Measurements from ENCODE around the gene LAS1L. TPM values are rescaled to one million over a fixed set of nuclear protein-coding genes. Genes with fewer than 3 reads are reported as not detected.

LAS1L gene
- total RNA-seq, 4 donors from 2014 or later: 21.5 to 26.5 (median 22.8) TPM

DNA sequence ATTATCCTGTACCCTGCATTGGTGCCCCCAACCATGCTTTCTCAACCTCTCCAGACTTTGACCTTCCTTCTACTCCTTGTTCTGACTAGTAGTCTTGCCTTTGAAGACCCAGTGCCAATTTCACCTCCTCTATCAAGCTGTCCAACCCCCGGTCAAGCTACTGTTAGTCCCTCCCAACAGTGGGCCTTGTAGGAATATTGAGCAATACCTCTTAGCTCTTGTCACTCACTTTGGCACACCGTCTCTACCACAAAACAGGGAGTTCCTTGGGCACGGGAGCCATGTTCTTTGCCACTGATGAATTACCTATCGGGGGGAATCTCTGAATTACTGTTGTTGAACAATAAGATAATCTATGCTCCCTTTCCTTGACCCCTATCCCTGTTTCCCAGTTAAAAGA lies 25.2 kb downstream of the LAS1L start:
- no peaks in the 10 kb centered on the region for H3K4me1 ChIP-seq
- no peak for DNase-seq (ENCODE audit: extremely low spot score)

DNA sequence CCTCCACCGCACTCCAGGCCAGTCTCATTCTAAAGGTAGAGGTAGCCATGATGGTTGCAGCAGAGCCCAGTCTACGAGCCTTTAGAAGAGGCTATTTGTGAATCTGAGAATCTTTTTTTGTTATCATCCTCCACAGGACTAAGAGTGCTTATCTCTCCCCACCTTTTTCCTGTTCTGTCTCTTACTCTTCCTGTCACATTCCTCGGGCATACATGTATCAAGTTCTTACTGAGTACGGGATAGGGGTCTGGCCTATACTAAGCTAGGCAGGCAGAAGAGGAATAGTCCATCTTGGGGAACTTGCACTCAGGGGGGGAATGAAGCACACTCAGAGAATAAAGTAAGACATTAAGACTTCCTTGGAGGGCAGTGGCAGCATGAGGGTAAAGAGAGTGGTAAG lies 25.7 kb downstream of the LAS1L start:
- H3K4me3 ChIP-seq: no peak overlapping the region
- 68% methylated on average over 4 of the region's 4 CpGs for WGBS
- intact Hi-C loops (cut with DNase I): no loop called here
- H3K27ac ChIP-seq (replicated peaks in 1 of 4): no peak overlapping the region
- no peak for DNase-seq (ENCODE audit: extremely low spot score)
- H3K9me3 ChIP-seq: no peaks in the 10 kb centered on the region
- no peaks in the 10 kb centered on the region for H3K4me1 ChIP-seq
- TF ChIP-seq EP300 (IDR thresholded peaks at IDR 0.05) (no peak), POLR2AphosphoS5 (IDR thresholded peaks at IDR 0.05) (no peak), POLR2A (IDR thresholded peaks at IDR 0.05; ENCODE audit: low read depth) (no peak)
- TF ChIP-seq, protein P1, sequence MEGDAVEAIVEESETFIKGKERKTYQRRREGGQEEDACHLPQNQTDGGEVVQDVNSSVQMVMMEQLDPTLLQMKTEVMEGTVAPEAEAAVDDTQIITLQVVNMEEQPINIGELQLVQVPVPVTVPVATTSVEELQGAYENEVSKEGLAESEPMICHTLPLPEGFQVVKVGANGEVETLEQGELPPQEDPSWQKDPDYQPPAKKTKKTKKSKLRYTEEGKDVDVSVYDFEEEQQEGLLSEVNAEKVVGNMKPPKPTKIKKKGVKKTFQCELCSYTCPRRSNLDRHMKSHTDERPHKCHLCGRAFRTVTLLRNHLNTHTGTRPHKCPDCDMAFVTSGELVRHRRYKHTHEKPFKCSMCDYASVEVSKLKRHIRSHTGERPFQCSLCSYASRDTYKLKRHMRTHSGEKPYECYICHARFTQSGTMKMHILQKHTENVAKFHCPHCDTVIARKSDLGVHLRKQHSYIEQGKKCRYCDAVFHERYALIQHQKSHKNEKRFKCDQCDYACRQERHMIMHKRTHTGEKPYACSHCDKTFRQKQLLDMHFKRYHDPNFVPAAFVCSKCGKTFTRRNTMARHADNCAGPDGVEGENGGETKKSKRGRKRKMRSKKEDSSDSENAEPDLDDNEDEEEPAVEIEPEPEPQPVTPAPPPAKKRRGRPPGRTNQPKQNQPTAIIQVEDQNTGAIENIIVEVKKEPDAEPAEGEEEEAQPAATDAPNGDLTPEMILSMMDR (IDR thresholded peaks at IDR 0.05): no peak
- H3K27me3 ChIP-seq: no peaks in the 10 kb centered on the region
- peaks cover 0 to 38% (median 26%) of the 10 kb centered on the region in 4 donors for H3K36me3 ChIP-seq

More for the DNA sequence above, 25.2 kb downstream of the LAS1L start:
- H3K27me3 ChIP-seq: no peaks in the 10 kb centered on the region
- no peak overlapping the region for H3K4me3 ChIP-seq
- WGBS: 82% methylated on average over 4 of the region's 4 CpGs
- intact Hi-C loops (cut with DNase I): no loop called here
- H3K9me3 ChIP-seq: no peaks in the 10 kb centered on the region
- H3K36me3 ChIP-seq: peaks cover 0 to 43% (median 31%) of the 10 kb centered on the region in 4 donors
- no peak overlapping the region for H3K27ac ChIP-seq (replicated peaks in 1 of 4)
- TF ChIP-seq EP300 (IDR thresholded peaks at IDR 0.05) (no peak), POLR2A (IDR thresholded peaks at IDR 0.05; ENCODE audit: low read depth) (no peak), POLR2AphosphoS5 (IDR thresholded peaks at IDR 0.05) (no peak)
- TF ChIP-seq, protein P1 (IDR thresholded peaks at IDR 0.05): no peak

DNA sequence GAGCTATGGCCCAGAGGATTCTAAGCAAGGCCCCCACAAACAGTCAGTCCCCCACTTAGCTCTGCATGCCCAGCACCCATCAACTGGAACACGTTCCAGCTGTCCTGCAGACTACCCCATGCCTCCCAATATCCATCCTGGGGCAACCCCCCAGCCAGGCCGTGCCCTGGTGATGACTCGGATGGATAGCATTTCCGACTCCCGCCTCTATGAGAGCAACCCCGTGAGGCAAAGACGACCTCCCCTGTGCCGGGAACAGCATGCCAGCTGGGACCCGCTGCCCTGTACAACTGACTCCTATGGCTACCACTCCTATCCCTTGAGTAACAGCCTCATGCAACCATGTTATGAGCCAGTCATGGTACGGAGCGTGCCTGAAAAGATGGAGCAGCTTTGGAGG lies 32.0 kb downstream of the LAS1L start:
- H3K27me3 ChIP-seq: no peaks in the 10 kb centered on the region
- H3K27ac ChIP-seq (replicated peaks in 1 of 4): no peak overlapping the region
- no peaks in the 10 kb centered on the region for H3K4me1 ChIP-seq
- no peak overlapping the region for H3K4me3 ChIP-seq
- 89% methylated on average over 11 of the region's 11 CpGs for WGBS
- intact Hi-C loops (cut with DNase I): no loop called here
- H3K36me3 ChIP-seq: peaks cover 0 to 2% (median 0%) of the 10 kb centered on the region in 4 donors
- no peak for DNase-seq (ENCODE audit: extremely low spot score)
- TF ChIP-seq POLR2A (IDR thresholded peaks at IDR 0.05; ENCODE audit: low read depth) (no peak), POLR2AphosphoS5 (IDR thresholded peaks at IDR 0.05) (no peak)
- H3K9me3 ChIP-seq: no peaks in the 10 kb centered on the region

DNA sequence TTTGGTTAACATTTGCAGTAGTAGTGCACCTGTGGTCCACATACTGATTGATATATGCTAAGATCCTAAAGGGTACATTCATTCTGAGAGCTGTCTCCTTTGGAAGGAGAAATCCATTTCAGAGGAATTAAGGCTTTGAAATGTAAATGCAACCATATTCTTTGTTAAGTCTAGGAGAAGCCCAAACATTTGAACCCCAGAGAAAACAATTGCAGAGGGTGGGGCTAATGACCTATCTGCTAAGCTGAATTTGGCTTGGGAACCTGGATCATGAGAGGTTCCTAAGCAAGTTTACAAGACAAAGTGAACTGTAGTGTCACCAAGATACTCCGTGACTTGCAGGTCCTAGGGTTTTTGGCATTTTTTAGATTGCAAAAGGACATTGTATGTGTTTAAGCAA lies 41.2 kb downstream of the LAS1L start:
- Histone ChIP-seq H3K9me3 (no peaks in the 10 kb centered on the region), H3K27ac (replicated peaks in 1 of 4) (no peak overlapping the region), H3K36me3 (no peaks in the 10 kb centered on the region), H3K4me3 (no peak overlapping the region), H3K27me3 (no peaks in the 10 kb centered on the region), H3K4me1 (no peaks in the 10 kb centered on the region)
- intact Hi-C loops (cut with DNase I): no loop called here
- WGBS: 95% methylated on average over 1 of the region's 1 CpG
- DNase-seq (ENCODE audit: extremely low spot score): no peak
- TF ChIP-seq, protein P1 (IDR thresholded peaks at IDR 0.05): no peak
- TF ChIP-seq POLR2A (IDR thresholded peaks at IDR 0.05; ENCODE audit: low read depth) (no peak), EP300 (IDR thresholded peaks at IDR 0.05) (no peak), POLR2AphosphoS5 (IDR thresholded peaks at IDR 0.05) (no peak)

DNA sequence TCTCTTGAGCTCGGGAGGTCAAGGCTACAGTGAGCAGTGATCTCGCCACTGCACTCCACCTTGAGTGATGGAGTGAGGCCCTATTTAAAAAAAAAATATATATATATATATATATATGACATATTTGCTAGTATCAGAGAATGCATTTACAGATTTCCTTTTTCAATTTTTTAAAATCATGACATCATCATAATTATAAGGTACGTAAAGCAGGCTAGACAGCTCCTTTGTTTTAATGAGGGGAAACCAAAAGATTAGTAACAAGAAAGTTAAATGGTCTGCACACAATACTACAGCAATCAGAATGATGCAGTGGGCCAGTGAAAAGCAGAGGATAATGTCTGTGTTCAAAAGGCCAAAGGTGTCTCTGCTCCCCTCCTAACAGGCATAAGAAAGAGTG lies 43.0 kb downstream of the LAS1L start:
- no peak overlapping the region for H3K4me3 ChIP-seq
- no peaks in the 10 kb centered on the region for H3K4me1 ChIP-seq
- no peak overlapping the region for H3K27ac ChIP-seq (replicated peaks in 1 of 4)
- H3K27me3 ChIP-seq: no peaks in the 10 kb centered on the region
- no peak for TF ChIP-seq EP300 (IDR thresholded peaks at IDR 0.05)
- TF ChIP-seq POLR2AphosphoS5 (IDR thresholded peaks at IDR 0.05): no peak
- TF ChIP-seq, protein P1 (IDR thresholded peaks at IDR 0.05): no peak
- no peak for TF ChIP-seq POLR2A (IDR thresholded peaks at IDR 0.05; ENCODE audit: low read depth)
- intact Hi-C loops (cut with DNase I): no loop called here
- H3K36me3 ChIP-seq: no peaks in the 10 kb centered on the region
- 88% methylated on average over 3 of the region's 3 CpGs for WGBS
- H3K9me3 ChIP-seq: no peaks in the 10 kb centered on the region
- no peak for DNase-seq (ENCODE audit: extremely low spot score)
